Thyroid gland (tissue), 4 donors: ENCODE measurements around the gene BRS3. TPM values are rescaled to one million over a fixed set of nuclear protein-coding genes. Genes with fewer than 3 reads are reported as not detected.

ENCODE experiments used
- DNase-seq, 2 donors: peaks; one replicate each; pipeline ENCODE4 v3.0.0-alpha.2; 2019
- H3K27ac ChIP-seq, 3 donors: fragments of 200-600 bp; sonication (generic); 1 replicate in 2 of 3; 2 replicates in 1 of 3; pipeline ENCODE4 v1.5.1; 2016 to 2019; ENCODE audit warnings: mild to moderate bottlenecking in 1 of 3, moderate library complexity in 1 of 3
- H3K27me3 ChIP-seq: fragments of 200-600 bp; sonication (generic); one replicate; pipeline ENCODE4 v1.5.1; 2019
- H3K36me3 ChIP-seq, 2 donors: fragments of 200-600 bp; sonication (generic); one replicate each; pipeline ENCODE4 v1.5.1; 2016 to 2019
- H3K4me1 ChIP-seq, 2 donors: fragments of 200-600 bp; sonication (generic); one replicate each; pipeline ENCODE4 v1.5.1; 2017 to 2019
- H3K4me3 ChIP-seq, 3 donors: fragments of 200-600 bp; sonication (generic); replicated peaks in 1 of 3; 1 replicate in 2 of 3; 2 replicates in 1 of 3; pipeline ENCODE4 v1.5.1; 2016; ENCODE audit warnings: mild to moderate bottlenecking in 1 of 3
- H3K9me3 ChIP-seq: fragments of 200-600 bp; sonication (generic); one replicate; pipeline ENCODE4 v1.5.1; 2017
- CTCF ChIP-seq, 6 experiments: fragments of 200-600 bp in 3 of 6; fragments of 450-650 bp in 3 of 6; sonication (generic) in 3 of 6; IDR thresholded peaks; one replicate each; pipeline ENCODE4 v1.5.1; 2016 to 2019; ENCODE audit warnings: antibody characterized with exemption in 6 of 6, mild to moderate bottlenecking in 2 of 6, inconsistent platforms in 1 of 6, moderate library complexity in 1 of 6
- POLR2A ChIP-seq, 2 donors: fragments of 450-650 bp; IDR thresholded peaks; one replicate each; pipeline ENCODE4 v1.6.1; 2017; ENCODE audit warnings: antibody characterized with exemption in 2 of 2, mild to moderate bottlenecking in 2 of 2, moderate library complexity in 1 of 2
- WGBS, 2 donors: methylation state at CpG; one replicate each; pipeline ENCODE4 v1.1.5; 2017; 5-methylcytosine and 5-hydroxymethylcytosine counted together
- intact Hi-C: fragments of 100-400 bp; cut with DNase I; formaldehyde crosslinking; loops from one replicate; pipeline ENCODE4 v1.15.1; 2023
- total RNA-seq, 4 donors: library from RNA; depleted of rRNA; stranded (reverse); fragments of >200 nt; gene quantifications; one replicate each; pipeline ENCODE4 v1.2.3, GENCODE V29; 2016

The BRS3 gene
- total RNA-seq, 4 donors from 2014 or later = not detected

- intact Hi-C loops = no loop called here
- DNase-seq = no peak
These were observed 9.9 kb downstream of the BRS3 start, which contains the start of gene HTATSF1 for GRCh38 chrX:136497556-136498052. TSS of gene HTATSF1 (plus strand) at chrX:136497592. CDS start at chrX:136497685, 93 bp downstream.

GRCh38 chrX:136519069-136519468 lies 31.3 kb downstream of the BRS3 start:
- WGBS, 2 donors = 81 to 84% methylated on average over 5 of the region's 5 CpGs
- no peak for TF ChIP-seq POLR2A (IDR thresholded peaks at IDR 0.05)
- no peak for TF ChIP-seq CTCF (IDR thresholded peaks at IDR 0.05)
- DNase-seq = no peak
- Histone ChIP-seq H3K36me3 (no peaks in the 10 kb centered on the region), H3K27me3 (peaks cover 4% of the 10 kb centered on the region), H3K4me1 (no peaks in the 10 kb centered on the region), H3K27ac (no peak overlapping the region), H3K4me3 (no peak overlapping the region), H3K9me3 (no peaks in the 10 kb centered on the region)
- intact Hi-C loops = no loop called here

More at GRCh38 chrX:136497556-136498052, 9.9 kb downstream of the BRS3 start, which contains the start of gene HTATSF1:
- no peaks in the 10 kb centered on the region for H3K9me3 ChIP-seq
- H3K27ac ChIP-seq = peak within 1 kb of the TSS; percentile 79 to 96 (median 90)
- no peak for TF ChIP-seq POLR2A (IDR thresholded peaks at IDR 0.05)
- TF ChIP-seq CTCF (IDR thresholded peaks at IDR 0.05) = no peak
- no peaks in the 10 kb centered on the region for H3K27me3 ChIP-seq
- WGBS, 2 donors = 0% methylated on average over 7 to 10 of the region's 35 CpGs
- peaks cover 0 to 3% of the 10 kb centered on the region in 2 donors for H3K4me1 ChIP-seq
- H3K36me3 ChIP-seq = peaks cover 0 to 7% of the 10 kb centered on the region in 2 donors
- H3K4me3 ChIP-seq = peak within 1 kb of the TSS; percentile 49 to 70 (median 64)

GRCh38 chrX:136523770-136524169 lies 36.0 kb downstream of the BRS3 start:
- Histone ChIP-seq H3K4me3 (no peak overlapping the region), H3K27ac (no peak overlapping the region), H3K4me1 (peaks cover 5 to 10% of the 10 kb centered on the region in 2 donors), H3K9me3 (no peaks in the 10 kb centered on the region), H3K27me3 (peaks cover 4% of the 10 kb centered on the region), H3K36me3 (no peaks in the 10 kb centered on the region)
- no peak for TF ChIP-seq POLR2A (IDR thresholded peaks at IDR 0.05)
- no peak for TF ChIP-seq CTCF (IDR thresholded peaks at IDR 0.05)
- intact Hi-C loops = no loop called here
- no peak for DNase-seq

- TF ChIP-seq POLR2A (IDR thresholded peaks at IDR 0.05) (no peak), CTCF (IDR thresholded peaks at IDR 0.05) (no peak)
- Histone ChIP-seq H3K9me3 (no peaks in the 10 kb centered on the region), H3K4me1 (peaks cover 5 to 10% of the 10 kb centered on the region in 2 donors), H3K27me3 (no peaks in the 10 kb centered on the region), H3K4me3 (no peak overlapping the region), H3K36me3 (no peaks in the 10 kb centered on the region), H3K27ac (peak overlapping the region in 1 of 3 donors; percentile 30)
- peak; percentile 79 to 80 for DNase-seq
- 15 to 20% methylated on average over 2 of the region's 2 CpGs for WGBS, 2 donors
- intact Hi-C loops = no loop called here
These were observed 38.2 kb downstream of the BRS3 start for GRCh38 chrX:136525738-136526606.
